ENCODE results near the gene BCAS4. TPM values are rescaled to one million over a fixed set of nuclear protein-coding genes. Genes with fewer than 3 reads are reported as not detected.

BCAS4 gene
- total RNA-seq, 3 donors from 2014 or later (not counting 1 experiment from before 2014, with no cell fraction given), result 7.7 to 13.5 (median 10.5) TPM

- TF ChIP-seq CTCF (IDR thresholded peaks at IDR 0.05), result no peak
- no peaks in the 10 kb centered on the region for H3K27me3 ChIP-seq (ENCODE audit: control insufficient read depth, insufficient read depth, low read length)
- H3K27ac ChIP-seq (ENCODE audit: low read length), result no peak overlapping the region
- 92% methylated on average over 5 of the region's 5 CpGs for WGBS (ENCODE audit: insufficient coverage)
- intact Hi-C loops (cut with micrococcal nuclease), result no loop called here
- Mint-ChIP-seq H3K4me1 (peaks cover 24 to 30% of the 10 kb centered on the region in 2 donors), H3K27me3 (ENCODE audit: low read depth in 2 of 2) (no peaks in the 10 kb centered on the region), H3K27ac (peak overlapping the region in 1 of 2 donors; percentile 72), H3K9me3 (no peaks in the 10 kb centered on the region), H3K4me3 (no peak overlapping the region), H3K36me3 (peaks cover 15% of the 10 kb centered on the region)
- H3K4me1 ChIP-seq (ENCODE audit: control insufficient read depth, insufficient read depth, low read length), result no peaks in the 10 kb centered on the region
- H3K4me3 ChIP-seq (ENCODE audit: low read length), result no peak overlapping the region
- no peak for DNase-seq
- H3K9me3 ChIP-seq (ENCODE audit: control insufficient read depth, insufficient read depth, low read length), result no peaks in the 10 kb centered on the region
- no peak for ATAC-seq
- H3K36me3 ChIP-seq (ENCODE audit: control insufficient read depth, insufficient read depth, low read length), result peaks cover 61% of the 10 kb centered on the region
Observed at GRCh38 chr20:50891138-50891537, 96.3 kb downstream of the BCAS4 start.

GRCh38 chr20:50892394-50892793, 97.5 kb downstream of the BCAS4 start:
- Histone ChIP-seq H3K36me3 (ENCODE audit: control insufficient read depth, insufficient read depth, low read length) (peaks cover 64% of the 10 kb centered on the region), H3K4me1 (ENCODE audit: control insufficient read depth, insufficient read depth, low read length) (no peaks in the 10 kb centered on the region), H3K4me3 (ENCODE audit: low read length) (no peak overlapping the region), H3K9me3 (ENCODE audit: control insufficient read depth, insufficient read depth, low read length) (no peaks in the 10 kb centered on the region), H3K27ac (ENCODE audit: low read length) (no peak overlapping the region), H3K27me3 (ENCODE audit: control insufficient read depth, insufficient read depth, low read length) (no peaks in the 10 kb centered on the region)
- Mint-ChIP-seq H3K4me3 (no peak overlapping the region), H3K27me3 (ENCODE audit: low read depth in 2 of 2) (no peaks in the 10 kb centered on the region), H3K9me3 (no peaks in the 10 kb centered on the region), H3K36me3 (peaks cover 15% of the 10 kb centered on the region), H3K27ac (peak overlapping the region; percentile 2 to 72), H3K4me1 (peaks cover 28 to 31% of the 10 kb centered on the region in 2 donors)
- intact Hi-C loops (cut with micrococcal nuclease), result no loop called here
- ATAC-seq (no peak), DNase-seq (peak in 1 of 2 donors; percentile 15)
- WGBS (ENCODE audit: insufficient coverage), result 82% methylated on average over 8 of the region's 8 CpGs
- TF ChIP-seq CTCF (IDR thresholded peaks at IDR 0.05), result no peak

GRCh38 chr20:50893620-50894019, 98.8 kb downstream of the BCAS4 start:
- Histone ChIP-seq H3K27me3 (ENCODE audit: control insufficient read depth, insufficient read depth, low read length) (no peaks in the 10 kb centered on the region), H3K36me3 (ENCODE audit: control insufficient read depth, insufficient read depth, low read length) (peaks cover 61% of the 10 kb centered on the region), H3K4me1 (ENCODE audit: control insufficient read depth, insufficient read depth, low read length) (no peaks in the 10 kb centered on the region), H3K4me3 (ENCODE audit: low read length) (no peak overlapping the region), H3K27ac (ENCODE audit: low read length) (no peak overlapping the region), H3K9me3 (ENCODE audit: control insufficient read depth, insufficient read depth, low read length) (no peaks in the 10 kb centered on the region)
- DNase-seq (no peak), ATAC-seq (no peak)
- TF ChIP-seq CTCF (IDR thresholded peaks at IDR 0.05), result no peak
- Mint-ChIP-seq H3K9me3 (no peaks in the 10 kb centered on the region), H3K27ac (peak overlapping the region in 1 of 2 donors; percentile 39), H3K36me3 (peaks cover 15% of the 10 kb centered on the region), H3K4me3 (no peak overlapping the region), H3K4me1 (peaks cover 28 to 29% of the 10 kb centered on the region in 2 donors), H3K27me3 (ENCODE audit: low read depth in 2 of 2) (no peaks in the 10 kb centered on the region)
- 98% methylated on average over 7 of the region's 7 CpGs for WGBS (ENCODE audit: insufficient coverage)
- intact Hi-C loops (cut with micrococcal nuclease), result no loop called here

Data from natural killer cell (primary cell).